IPS-18c (cell line): ENCODE results near the gene ALG8.
"Not testable (repeated sequence)": the region's sequence is repeated elsewhere in the genome, so short reads cannot be mapped to it uniquely, and the experiment has no call there.

Source experiments
- H3K4me3 ChIP-seq: 2 replicates; pipeline ENCODE4 v1.7.0; 2013; ENCODE audit warnings: low read depth, mild to moderate bottlenecking, low read length, moderate library complexity; ENCODE audit not compliant: insufficient read depth
- H3K9me3 ChIP-seq: one replicate; pipeline ENCODE4 v1.6.1; 2013; ENCODE audit warnings: mild to moderate bottlenecking, low read length, moderate library complexity; ENCODE audit not compliant: control insufficient read depth, insufficient read depth

The ALG8 gene

DNA sequence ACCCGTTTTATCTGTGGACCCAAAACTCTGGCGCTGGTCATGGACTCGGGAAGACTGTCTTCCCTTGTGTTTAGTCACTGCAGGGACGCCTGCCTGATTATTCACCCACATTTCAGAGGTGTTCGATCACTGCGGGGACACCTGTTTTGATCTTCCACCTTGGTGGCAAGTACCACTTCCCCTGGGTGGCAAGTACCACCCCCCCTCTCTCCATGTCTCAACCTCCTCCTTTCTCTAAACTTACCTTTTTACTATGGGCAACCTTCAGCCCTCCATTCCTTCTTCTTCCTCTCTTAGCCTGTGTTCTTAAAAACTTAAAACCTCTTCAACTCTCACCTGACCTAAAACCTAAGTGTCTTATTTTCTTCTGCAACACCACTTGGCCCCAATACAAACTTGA, 57.8 kb downstream of the ALG8 start:
- H3K4me3 ChIP-seq = no peak overlapping the region
- H3K9me3 ChIP-seq = no peaks in the 10 kb centered on the region

DNA sequence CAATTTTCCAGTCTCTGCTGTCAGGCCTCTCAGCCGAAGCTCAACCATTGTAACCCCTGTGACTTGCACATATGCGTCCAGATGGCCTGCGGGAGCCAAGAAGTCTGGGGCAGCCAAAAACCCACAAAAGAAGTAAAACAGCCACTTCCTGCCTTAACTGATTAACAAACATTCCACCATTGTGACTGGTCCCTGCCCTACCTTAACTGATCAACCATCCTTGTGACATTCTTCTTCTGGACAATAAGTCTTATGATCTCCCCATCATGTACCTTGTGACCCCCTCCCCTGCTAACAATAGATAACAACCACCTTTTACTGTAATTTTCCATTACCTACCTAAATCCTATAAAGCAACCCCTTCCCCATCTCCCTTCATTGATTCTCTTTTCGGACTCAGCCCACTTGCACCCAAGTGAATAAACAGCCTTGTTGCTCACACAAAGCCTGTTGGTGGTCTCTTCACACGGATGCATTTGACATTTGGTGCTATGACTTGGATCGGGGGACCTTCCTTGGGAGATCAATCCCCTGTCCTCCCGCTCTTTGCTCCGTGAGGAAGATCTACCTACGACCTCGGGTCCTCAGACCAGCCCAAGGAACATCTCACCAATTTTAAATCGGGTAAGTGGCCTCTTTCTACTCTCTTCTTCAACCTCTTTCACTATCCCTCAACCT, 58.5 kb downstream of the ALG8 start:
- Histone ChIP-seq H3K9me3 (no peaks in the 10 kb centered on the region), H3K4me3 (no peak overlapping the region)

DNA sequence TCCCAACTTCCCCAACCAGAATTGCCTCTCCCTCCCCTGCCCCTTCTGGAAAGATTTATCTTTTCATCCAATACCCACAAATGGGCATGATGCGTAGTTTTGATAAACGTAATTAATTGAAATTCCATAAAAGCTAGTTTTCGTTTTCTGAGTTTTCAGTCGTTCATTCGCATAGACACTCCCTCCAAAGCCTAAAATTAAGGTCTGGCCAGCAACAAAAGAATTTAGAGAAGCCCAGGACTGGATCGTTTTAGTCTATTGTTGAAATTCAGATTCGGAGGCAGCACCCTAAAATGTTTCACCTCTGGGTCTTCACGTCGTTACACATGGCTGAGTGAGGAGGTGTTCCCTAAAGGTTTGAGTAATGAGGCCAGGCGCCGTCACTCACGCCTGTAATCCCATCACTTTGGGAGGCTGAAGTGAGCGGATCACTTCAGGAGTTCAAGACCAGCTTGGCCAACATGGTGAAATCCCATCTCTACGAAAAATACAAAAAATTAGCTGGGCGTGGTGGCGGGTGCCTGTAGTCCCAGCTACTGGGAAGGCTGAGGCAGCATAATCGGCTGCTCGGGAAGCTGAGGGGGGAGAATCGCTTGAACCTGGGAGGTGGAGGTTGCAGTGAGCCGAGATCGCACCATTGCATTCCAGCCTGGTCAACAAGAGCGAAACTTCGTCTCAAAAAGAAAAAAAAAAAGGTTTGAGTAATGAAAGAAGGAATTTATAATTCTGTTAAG, 59.2 kb downstream of the ALG8 start:
- Histone ChIP-seq H3K9me3 (no peaks in the 10 kb centered on the region), H3K4me3 (peak overlapping the region; percentile 96)

DNA sequence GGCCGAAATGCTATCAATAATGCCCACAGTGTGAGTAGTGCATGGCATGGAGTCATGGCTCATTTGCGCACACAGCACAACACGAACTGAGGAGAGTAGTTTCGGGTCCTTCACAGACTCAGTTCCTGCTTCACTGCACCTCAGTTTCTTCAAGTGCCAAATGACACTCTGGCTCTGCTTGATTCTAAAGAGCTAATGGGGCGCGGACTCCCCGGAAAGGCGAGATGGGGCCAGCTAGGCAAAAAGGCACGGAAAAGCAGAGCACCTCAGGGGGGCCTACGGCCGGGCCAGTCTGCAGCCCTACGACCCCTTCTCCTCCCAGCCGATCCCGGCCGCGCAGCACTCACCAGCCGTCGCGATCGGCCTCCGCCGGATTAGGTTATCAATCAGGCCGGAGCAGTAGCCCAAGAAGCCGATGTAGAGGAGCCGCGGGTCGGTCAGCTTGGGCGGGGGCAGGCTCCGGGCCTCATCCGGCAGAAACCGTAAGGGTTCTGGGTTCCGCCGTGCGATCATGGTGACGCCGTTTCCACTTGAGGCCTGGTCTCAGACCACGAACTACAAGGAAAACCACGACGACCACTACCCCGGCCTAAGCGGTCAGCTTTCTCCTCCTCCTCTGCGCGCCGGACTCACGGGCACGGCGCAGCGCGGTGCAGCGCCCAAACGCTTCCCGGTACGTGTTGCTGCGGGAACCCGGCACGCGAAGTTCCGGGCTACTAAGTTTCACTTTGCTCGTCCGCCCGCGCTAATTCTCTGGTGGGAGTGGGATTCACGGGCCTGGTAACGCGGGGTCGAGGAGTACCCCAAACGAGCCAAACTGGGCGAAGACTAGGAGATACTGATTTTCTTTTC, 60.0 kb downstream of the ALG8 start, which contains the start of gene NDUFC2:
Gene NDUFC2 (minus strand): TSS at position 631 of the 852 bp plus-strand sequence. CDS start 118 bp downstream, at position 513.
- Histone ChIP-seq H3K4me3 (peak within 1 kb of the TSS; percentile 96), H3K9me3 (no peaks in the 10 kb centered on the region)

DNA sequence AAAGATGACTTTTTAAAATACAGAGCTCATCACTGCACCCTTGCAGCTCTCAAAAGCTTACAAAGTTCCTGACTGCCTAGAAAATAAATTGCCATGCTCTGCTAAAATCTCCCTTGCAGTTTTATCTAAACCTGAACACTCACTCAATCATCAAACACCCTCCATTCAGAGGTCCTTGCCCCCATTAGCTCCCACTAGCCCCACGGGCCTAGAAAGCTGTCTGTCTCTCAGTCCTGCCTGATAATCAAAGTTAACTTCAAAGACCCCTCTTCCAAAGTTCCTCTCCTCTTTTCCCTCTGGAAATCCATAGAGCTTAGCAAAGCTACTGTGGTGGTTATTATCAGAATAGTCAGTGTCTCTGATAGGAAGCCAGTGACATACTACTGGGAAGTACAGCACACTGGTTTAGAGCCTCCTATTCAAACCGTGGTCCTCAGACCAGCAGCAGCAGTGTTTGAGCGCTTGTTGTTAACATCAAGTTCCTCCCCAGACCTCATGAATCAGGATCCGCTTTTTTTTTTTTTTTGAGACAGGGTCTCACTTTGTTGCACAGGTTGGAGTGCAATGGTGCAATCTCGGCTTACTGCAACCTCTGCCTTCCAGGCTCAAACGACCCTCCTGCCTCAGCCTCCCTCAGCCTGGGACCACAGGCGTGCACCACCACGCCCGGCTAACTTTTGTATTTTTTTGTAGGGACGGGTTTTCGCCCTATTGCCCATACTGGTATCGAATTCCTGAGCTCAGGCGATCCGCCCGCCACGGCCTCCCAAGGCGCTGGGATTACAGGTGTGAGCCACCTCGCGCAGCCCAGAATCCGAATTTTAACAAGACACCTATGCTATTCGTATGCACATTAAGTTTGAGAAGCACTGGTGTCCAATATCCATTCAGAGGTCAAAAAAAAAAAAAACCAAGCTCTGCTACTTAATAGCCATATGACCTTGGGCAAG, 60.9 kb downstream of the ALG8 start:
- Histone ChIP-seq H3K4me3 (peak overlapping the region; percentile 96), H3K9me3 (no peaks in the 10 kb centered on the region)

DNA sequence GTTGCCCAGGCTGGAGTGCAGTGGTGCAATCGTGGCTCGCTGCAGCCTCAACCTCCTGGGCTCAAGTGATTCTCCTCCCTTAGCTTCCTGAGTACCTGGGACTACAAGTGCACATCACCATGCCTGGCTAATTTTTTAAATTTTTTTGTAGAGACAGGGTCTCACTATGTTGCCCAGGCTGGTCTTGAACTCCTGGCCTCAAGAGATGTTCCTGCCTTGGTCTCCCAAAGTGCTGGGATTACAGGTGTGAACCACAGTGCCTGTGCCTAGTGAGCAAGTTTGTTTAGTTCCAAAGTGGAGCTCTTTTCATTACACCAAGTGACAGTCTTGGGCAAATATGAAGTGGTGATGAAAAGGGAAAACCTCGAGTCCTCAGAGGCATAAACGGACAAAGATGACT, 61.8 kb downstream of the ALG8 start:
- H3K4me3 ChIP-seq, H3K9me3 ChIP-seq: not testable (repeated sequence)

DNA sequence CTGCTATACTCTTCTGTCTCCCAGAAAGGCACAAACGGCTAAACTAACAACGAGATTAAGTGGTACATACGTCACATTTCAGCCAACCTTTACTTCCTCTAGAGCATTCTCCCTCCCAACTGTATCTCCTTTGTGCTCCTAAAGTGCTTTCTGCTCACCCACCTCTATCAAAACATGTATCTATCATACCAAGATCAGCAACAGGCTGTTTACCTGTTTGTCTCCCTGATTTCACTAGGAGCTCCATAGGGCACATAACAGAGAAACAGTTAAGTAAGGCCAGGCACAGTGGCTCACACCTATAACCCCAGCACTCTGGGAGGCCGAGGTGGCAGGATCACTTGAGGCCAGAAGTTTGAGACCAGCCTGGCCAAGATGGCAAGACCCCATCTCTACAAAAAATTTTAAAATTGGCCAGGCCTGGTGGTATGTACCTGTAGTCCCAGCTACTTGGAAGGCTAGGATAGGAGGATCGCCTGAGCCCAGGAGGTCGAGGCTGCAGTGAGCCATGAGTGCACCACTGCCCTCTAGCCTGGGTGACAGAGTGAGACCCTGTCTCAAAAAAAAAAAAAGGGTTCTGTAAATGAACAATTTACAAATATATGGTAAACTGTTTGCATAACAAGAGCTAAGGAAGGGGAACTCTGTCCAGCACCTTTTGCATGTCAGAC, 62.6 kb downstream of the ALG8 start:
- no peak overlapping the region for H3K4me3 ChIP-seq
- no peaks in the 10 kb centered on the region for H3K9me3 ChIP-seq

DNA sequence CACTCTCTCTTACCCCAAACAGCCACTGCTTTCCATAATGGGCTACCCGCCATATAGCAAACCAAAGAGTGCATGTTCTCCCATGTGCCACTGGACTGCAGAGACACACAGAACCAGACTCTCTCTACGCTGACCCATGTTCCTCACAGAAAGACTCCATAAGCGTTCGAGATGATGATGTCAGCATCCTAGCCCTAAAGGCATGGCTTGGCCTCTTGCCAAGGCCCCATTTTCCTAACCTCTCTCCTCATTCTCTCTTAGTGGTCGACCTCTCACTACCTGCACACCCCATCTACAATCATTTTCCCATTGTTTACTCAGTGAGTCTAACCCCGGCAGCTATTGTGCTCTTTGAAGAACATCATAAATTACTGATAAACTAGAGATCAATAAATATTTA, 64.7 kb downstream of the ALG8 start:
- Histone ChIP-seq H3K4me3 (no peak overlapping the region), H3K9me3 (no peaks in the 10 kb centered on the region)

DNA sequence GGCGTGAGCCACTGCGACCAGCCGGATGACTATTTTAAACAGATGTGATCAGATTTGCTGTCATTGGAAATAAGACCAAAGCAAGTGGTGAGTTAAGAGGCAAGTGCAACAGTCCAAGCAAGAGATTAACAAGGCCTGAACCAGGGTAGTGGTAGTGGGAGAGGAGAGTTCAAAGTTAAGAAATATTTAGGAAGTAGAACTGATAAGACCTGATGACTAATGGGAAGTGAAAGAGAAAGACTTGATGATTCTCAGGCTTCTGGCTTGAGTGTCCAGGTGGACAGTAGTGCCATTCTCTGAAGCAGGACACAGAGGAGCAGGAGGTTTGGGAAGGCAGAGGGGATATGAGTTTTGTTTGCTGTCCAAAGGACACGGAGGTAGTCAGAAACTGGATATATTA, 67.0 kb downstream of the ALG8 start:
- H3K4me3 ChIP-seq = no peak overlapping the region
- H3K9me3 ChIP-seq = no peaks in the 10 kb centered on the region

DNA sequence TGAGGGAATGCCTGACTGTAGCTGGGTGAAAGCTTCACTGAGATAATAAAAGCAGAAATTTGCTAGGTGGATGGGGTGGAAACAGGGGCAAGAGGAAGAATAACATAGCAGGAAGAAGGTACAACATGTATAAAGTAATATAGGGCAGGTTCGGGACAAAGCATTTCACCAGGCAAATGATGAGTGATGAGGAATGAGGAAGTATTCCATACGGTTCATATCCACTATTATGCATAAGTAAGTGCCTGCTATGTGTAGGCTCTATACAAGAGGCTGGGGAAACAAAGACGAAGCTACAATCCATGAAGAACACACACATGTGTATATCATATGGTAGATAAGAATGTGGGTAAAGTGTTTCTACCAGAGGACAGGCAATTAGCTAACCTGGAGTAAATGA, 67.7 kb downstream of the ALG8 start:
- Histone ChIP-seq H3K4me3 (no peak overlapping the region), H3K9me3 (peaks cover under 1% of the 10 kb centered on the region)

DNA sequence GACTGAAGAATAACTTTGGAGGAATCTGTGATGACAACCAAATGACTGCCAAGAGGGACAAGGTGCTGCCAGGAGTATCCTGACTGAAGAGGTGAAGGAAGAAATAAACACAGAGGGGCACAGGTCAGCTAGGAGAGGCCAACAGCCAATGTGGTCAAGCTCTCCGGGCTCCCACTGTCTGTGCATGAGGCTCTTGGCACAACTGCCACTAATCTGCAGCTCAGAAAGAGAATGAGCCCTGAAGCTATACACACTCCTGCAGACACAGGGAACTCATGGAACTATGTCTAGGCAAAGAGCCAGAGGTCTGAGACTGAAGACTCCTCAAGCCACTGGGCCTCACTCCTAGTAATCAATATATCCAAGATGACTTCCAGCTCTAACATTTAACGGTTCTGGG, 68.8 kb downstream of the ALG8 start:
- Histone ChIP-seq H3K4me3 (no peak overlapping the region), H3K9me3 (peaks cover 2% of the 10 kb centered on the region)

DNA sequence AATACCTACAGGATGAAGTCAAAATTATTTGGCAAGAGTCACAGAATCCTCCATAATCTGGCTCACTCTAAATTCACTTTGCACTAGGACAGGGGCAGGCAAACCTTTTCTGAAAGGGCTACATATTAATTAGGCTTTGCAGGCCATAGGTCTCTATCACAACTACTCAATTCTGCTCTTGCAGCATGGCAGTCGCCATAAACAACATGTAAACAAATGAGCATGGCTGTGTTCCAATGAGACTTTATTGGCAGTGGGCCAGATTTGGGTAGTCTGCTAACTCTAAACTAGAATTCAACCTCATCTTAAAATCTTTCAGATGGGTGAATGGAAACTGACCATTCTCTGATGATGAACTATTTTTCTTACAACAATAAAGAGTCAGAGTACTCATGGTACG, 70.0 kb downstream of the ALG8 start:
- no peak overlapping the region for H3K4me3 ChIP-seq
- peaks cover 2% of the 10 kb centered on the region for H3K9me3 ChIP-seq

DNA sequence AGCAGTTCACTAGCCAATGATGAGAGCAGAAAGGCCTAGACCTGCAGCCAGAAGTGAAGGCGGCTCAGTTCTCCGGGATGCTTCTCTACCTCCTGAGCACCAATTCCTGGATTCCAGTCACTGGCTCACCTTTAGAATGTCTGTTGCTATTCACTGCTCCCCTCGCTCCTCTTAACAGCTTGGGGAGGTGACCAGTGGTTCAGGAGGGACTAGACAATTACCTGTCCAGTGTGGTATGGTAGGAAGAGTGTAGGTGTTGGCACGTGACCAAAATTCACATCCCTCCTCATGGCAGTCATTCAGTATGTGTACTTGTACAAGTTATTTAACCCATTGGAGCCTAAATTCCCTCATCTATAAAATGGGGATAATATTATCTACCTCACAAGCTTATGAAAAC, 71.7 kb downstream of the ALG8 start:
- Histone ChIP-seq H3K9me3 (peaks cover 2% of the 10 kb centered on the region), H3K4me3 (no peak overlapping the region)

DNA sequence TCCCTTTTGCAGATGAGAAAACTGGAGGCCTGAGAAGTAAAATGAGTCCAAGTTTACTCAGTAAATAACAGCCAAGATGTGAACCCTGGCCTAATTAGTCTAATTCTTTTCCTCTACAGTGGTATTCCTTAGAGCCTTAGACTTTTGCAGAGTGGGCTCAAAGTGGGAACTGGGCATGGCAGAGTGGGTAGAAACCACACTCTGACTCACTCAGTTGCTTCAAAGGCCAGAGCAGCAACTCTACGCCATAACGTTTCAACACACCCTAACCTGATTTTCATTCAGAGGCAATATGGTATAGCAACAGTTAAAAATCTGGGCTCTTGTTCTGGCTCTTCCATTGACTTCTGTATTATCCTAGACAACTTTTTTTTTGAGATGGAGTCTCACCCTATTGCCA, 73.0 kb downstream of the ALG8 start:
- peaks cover 2% of the 10 kb centered on the region for H3K9me3 ChIP-seq

DNA sequence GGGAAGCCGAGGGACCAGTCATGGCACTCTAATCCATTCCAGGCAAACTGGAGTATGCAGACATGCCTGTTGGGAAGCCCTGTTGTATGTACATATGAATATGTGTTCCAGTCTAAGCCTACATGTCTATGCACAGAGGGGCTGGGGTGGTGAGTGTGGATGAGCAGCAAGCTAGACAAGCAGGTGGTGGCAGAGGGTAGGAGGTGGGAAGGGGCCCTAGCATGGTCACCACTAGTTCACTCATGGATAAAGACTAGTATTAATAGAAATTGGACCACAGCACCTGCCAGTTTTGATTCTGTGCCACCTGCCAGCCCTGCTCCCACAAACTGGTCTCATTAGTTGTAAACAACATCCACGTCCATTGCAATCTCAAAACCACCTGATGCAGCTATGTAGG, 74.2 kb downstream of the ALG8 start:
- H3K9me3 ChIP-seq = peaks cover 2% of the 10 kb centered on the region
- H3K4me3 ChIP-seq = no peak overlapping the region

More for the DNA sequence above, 73.0 kb downstream of the ALG8 start:
- no peak overlapping the region for H3K4me3 ChIP-seq

DNA sequence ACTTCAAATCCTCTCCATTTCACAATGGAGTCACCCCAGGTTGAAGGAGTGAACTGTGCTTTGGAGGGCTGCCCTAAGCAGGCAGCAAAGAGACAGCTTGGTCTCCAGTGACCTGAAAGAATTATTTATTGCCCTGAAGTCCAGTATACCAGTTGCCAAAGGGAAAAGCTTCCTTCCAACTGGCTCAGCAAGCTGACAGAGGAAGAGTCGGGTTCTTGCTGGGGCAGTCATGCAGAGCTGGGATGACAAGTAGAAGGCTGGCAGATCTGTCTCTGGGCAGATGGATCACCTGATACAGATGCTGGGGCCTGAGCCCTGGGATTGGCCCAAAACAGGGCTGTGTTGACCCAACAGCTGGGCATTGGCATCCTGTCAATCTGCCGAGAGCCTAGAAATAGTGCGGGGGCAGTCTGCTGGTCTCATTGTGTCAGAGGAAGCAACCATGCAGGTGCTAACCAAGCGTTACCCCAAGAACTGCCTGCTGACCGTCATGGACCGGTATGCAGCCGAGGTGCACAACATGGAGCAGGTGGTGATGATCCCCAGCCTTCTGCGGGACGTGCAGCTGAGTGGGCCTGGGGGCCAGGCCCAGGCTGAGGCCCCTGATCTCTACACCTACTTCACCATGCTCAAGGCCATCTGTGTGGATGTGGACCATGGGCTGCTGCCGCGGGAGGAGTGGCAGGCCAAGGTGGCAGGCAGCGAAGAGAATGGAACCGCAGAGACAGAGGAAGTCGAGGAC, 75.8 kb downstream of the ALG8 start, which contains the start of gene THRSP:
Gene THRSP (plus strand): TSS at position 422 of the 742 bp plus-strand sequence. CDS start 21 bp downstream, at position 443.
- H3K9me3 ChIP-seq = peaks cover 2% of the 10 kb centered on the region
- no peak within 1 kb of the TSS for H3K4me3 ChIP-seq
